B cell (primary cell): ENCODE measurements around the gene OR52E8. TPM values are rescaled to one million over a fixed set of nuclear protein-coding genes. Genes with fewer than 3 reads are reported as not detected.

Experiments
- ATAC-seq: fragments of 200-7000 bp; cut with Tn5 transposase; one replicate; pipeline ENCODE4 v1.10.0; 2021; ENCODE audit warnings: low read depth, mild to moderate bottlenecking, moderate number of reproducible peaks, moderate library complexity
- CTCF ChIA-PET: fragments of 350-600 bp; sonication (Branson Sonifier 250); formaldehyde crosslinking; loops from one replicate; lab custom pipeline; 2021; ENCODE audit warnings: antibody characterized with exemption, inconsistent platforms; lab: Charles Lee
- POLR2A ChIA-PET: fragments of 350-600 bp; sonication (Branson Sonifier 250); formaldehyde crosslinking; loops from one replicate; lab custom pipeline; 2021; ENCODE audit warnings: antibody characterized with exemption; lab: Charles Lee
- DNase-seq: peaks from one replicate; pipeline ENCODE4 v3.0.0; 2013
- H2AFZ ChIP-seq: 2 replicates; pipeline ENCODE4 v1.6.1; 2012; ENCODE audit warnings: mild to moderate bottlenecking, low read depth, low read length; ENCODE audit not compliant: insufficient read depth, poor library complexity, severe bottlenecking
- H3K27ac ChIP-seq, 2 donors: 1 replicate in 1 of 2; 2 replicates in 1 of 2; pipeline ENCODE4 v1.5.1; 2012 to 2013; ENCODE audit warnings: low read length in 2 of 2, mild to moderate bottlenecking in 2 of 2, moderate library complexity in 1 of 2
- H3K27me3 ChIP-seq, 4 experiments: fragments of 200-600 bp in 1 of 4; sonication (generic) in 1 of 4; replicated peaks in 1 of 4; 1 replicate in 2 of 4; 2 replicates in 2 of 4; pipeline versions ENCODE4 v1.6.1 to v1.7.0; 2013 to 2016; ENCODE audit warnings: low read length in 3 of 4, mild to moderate bottlenecking in 2 of 4, mixed read lengths in 1 of 4, moderate library complexity in 1 of 4; ENCODE audit not compliant: insufficient read depth in 4 of 4, control insufficient read depth in 3 of 4; ENCODE audit errors: control extremely low read depth in 1 of 4
- H3K36me3 ChIP-seq, 2 experiments: replicated peaks in 1 of 2; 1 replicate in 1 of 2; 2 replicates in 1 of 2; pipeline versions ENCODE4 v1.6.1 to v1.7.1; 2013; ENCODE audit warnings: low read length in 1 of 2; ENCODE audit not compliant: insufficient read depth in 2 of 2, control insufficient read depth in 1 of 2; ENCODE audit errors: control extremely low read depth in 1 of 2, extremely low read depth in 1 of 2
- H3K4me1 ChIP-seq, 2 donors: fragments of 200-600 bp in 1 of 2; sonication (generic) in 1 of 2; 1 replicate in 1 of 2; 2 replicates in 1 of 2; pipeline versions ENCODE4 v1.5.1 to v1.6.1; 2013 to 2017; ENCODE audit warnings: low read length in 2 of 2; ENCODE audit not compliant: control insufficient read depth in 2 of 2, insufficient read depth in 2 of 2
- H3K4me2 ChIP-seq: replicated peaks from 2 replicates; pipeline ENCODE3; 2012; ENCODE audit warnings: mild to moderate bottlenecking, low read depth, low read length; ENCODE audit not compliant: poor library complexity, severe bottlenecking
- H3K4me3 ChIP-seq, 5 experiments: fragments of 200-600 bp in 1 of 5; sonication (generic) in 1 of 5; 1 replicate in 3 of 5; 2 replicates in 2 of 5; pipeline versions ENCODE4 v1.5.1 to v1.7.0; 2011 to 2016; ENCODE audit warnings: low read length in 4 of 5, mild to moderate bottlenecking in 4 of 5, low read depth in 2 of 5, control low read depth in 1 of 5, moderate library complexity in 1 of 5; ENCODE audit not compliant: insufficient read depth in 1 of 5; ENCODE audit errors: control extremely low read depth in 1 of 5, extremely low read depth in 1 of 5
- H3K79me2 ChIP-seq: fragments of 200-600 bp; sonication (generic); one replicate; pipeline ENCODE4 v1.6.0; 2016; ENCODE audit warnings: low read length; ENCODE audit not compliant: control insufficient read depth, insufficient read depth
- H3K9ac ChIP-seq: fragments of 200-600 bp; sonication (generic); 2 replicates; pipeline ENCODE4 v1.6.1; 2017; ENCODE audit warnings: mild to moderate bottlenecking, low read length, moderate library complexity
- H3K9me3 ChIP-seq, 3 donors: one replicate each; pipeline versions ENCODE4 v1.6.1 to v1.7.1; 2013; ENCODE audit warnings: low read length in 2 of 3; ENCODE audit not compliant: control insufficient read depth in 2 of 3, insufficient read depth in 1 of 3; ENCODE audit errors: control extremely low read depth in 1 of 3
- H4K20me1 ChIP-seq: 2 replicates; pipeline ENCODE4 v1.6.0; 2012; ENCODE audit warnings: mild to moderate bottlenecking, low read length; ENCODE audit not compliant: insufficient read depth, control insufficient read depth, poor library complexity, severe bottlenecking
- H3K27ac Mint-ChIP-seq: one replicate; pipeline ENCODE4 v1.8.0; 2021; ENCODE audit warnings: mixed read lengths
- H3K27me3 Mint-ChIP-seq: one replicate; pipeline ENCODE4 v1.8.0; 2021; ENCODE audit warnings: mixed read lengths
- H3K4me1 Mint-ChIP-seq: one replicate; pipeline ENCODE4 v1.8.0; 2021; ENCODE audit warnings: mixed read lengths
- H3K4me3 Mint-ChIP-seq: one replicate; pipeline ENCODE4 v1.8.0; 2021; ENCODE audit warnings: mixed read lengths
- H3K9me3 Mint-ChIP-seq: one replicate; pipeline ENCODE4 v1.8.0; 2022; ENCODE audit warnings: mixed read lengths; ENCODE audit not compliant: insufficient read depth
- CTCF ChIP-seq: fragments of 200-600 bp; IDR thresholded peaks from one replicate; pipeline ENCODE4 v1.8.0; 2022; ENCODE audit warnings: antibody characterized with exemption, mild to moderate bottlenecking
- EZH2 ChIP-seq: IDR thresholded peaks from 2 replicates; pipeline ENCODE4 v1.6.1; 2012; ENCODE audit warnings: borderline replicate concordance, low read depth, mild to moderate bottlenecking, moderate library complexity, low read length; ENCODE audit not compliant: insufficient read depth, poor library complexity, severe bottlenecking
- WGBS: methylation state at CpG from one replicate; pipeline ENCODE4 v1.1.5; 2013; ENCODE audit warnings: missing lambda C conversion rate; ENCODE audit not compliant: insufficient coverage; 5-methylcytosine and 5-hydroxymethylcytosine counted together
- intact Hi-C: fragments of 100-400 bp; cut with micrococcal nuclease; formaldehyde crosslinking; loops from one replicate; pipeline ENCODE4 v1.10.0; 2022
- polyA minus RNA-seq: library from RNA; depleted of rRNA, polyadenylated mRNA; stranded (reverse); fragments of >200 nt; gene quantifications from 2 replicates; pipeline ENCODE4 v1.2.3, GENCODE V29; 2012
- polyA plus RNA-seq: library from polyadenylated mRNA; depleted of rRNA; stranded (reverse); fragments of >200 nt; gene quantifications from 2 replicates; pipeline ENCODE4 v1.2.3, GENCODE V29; 2012
- total RNA-seq, 2 donors: library from RNA; stranded (reverse); fragments of 120-200 nt in 1 of 2; gene quantifications; 1 replicate in 1 of 2; 2 replicates in 1 of 2; pipeline versions ENCODE4 v1.2.3 to v1.2.4, GENCODE V29; 2013 to 2022

The OR52E8 gene
- total RNA-seq (not detected in 2 replicates), polyA plus RNA-seq (not detected in 2 replicates), polyA minus RNA-seq (not detected in 2 replicates)
- total RNA-seq (2013): not detected

- peaks cover 7% of the 10 kb centered on the region for H3K27me3 Mint-ChIP-seq
Observed at GRCh38 chr11:5857590-5857989, at the start of gene OR52E8. Gene OR52E8 (minus strand): TSS chr11:5857690. CDS start chr11:5857690, 0 bp downstream.

GRCh38 chr11:5899534-5899933 is 42.0 kb upstream of the OR52E8 start:
- Histone ChIP-seq H3K27me3 (peaks cover 0 to 5% (median 0%) of the 10 kb centered on the region in 4 experiments), H3K79me2 (no peaks in the 10 kb centered on the region), H3K4me3 (no peak overlapping the region), H2AFZ (no peak overlapping the region), H3K4me2 (no peak overlapping the region), H3K9me3 (peaks cover 0 to 2% (median 0%) of the 10 kb centered on the region in 3 donors), H4K20me1 (no peaks in the 10 kb centered on the region), H3K36me3 (no peaks in the 10 kb centered on the region), H3K27ac (no peak overlapping the region), H3K9ac (no peak overlapping the region), H3K4me1 (no peaks in the 10 kb centered on the region)
- no peak overlapping the region for H3K27ac Mint-ChIP-seq
- H3K4me1 Mint-ChIP-seq: no peaks in the 10 kb centered on the region
- WGBS: 85% methylated on average over 2 of the region's 2 CpGs
- no peak for TF ChIP-seq EZH2
- TF ChIP-seq CTCF: no peak
- CTCF ChIA-PET: no interaction called here
- POLR2A ChIA-PET: no interaction called here
- H3K27me3 Mint-ChIP-seq: no peaks in the 10 kb centered on the region
- DNase-seq (no peak), ATAC-seq (no peak)
- no peaks in the 10 kb centered on the region for H3K9me3 Mint-ChIP-seq
- no peak overlapping the region for H3K4me3 Mint-ChIP-seq
- intact Hi-C loops: loop anchor here (10.0 kb wide), 1 partner anchor 295 kb away; no protein-coding TSS in a partner anchor

More at GRCh38 chr11:5857590-5857989, at the start of gene OR52E8:
- no peak within 1 kb of the TSS for H2AFZ ChIP-seq
- no peaks in the 10 kb centered on the region for H4K20me1 ChIP-seq
- no peaks in the 10 kb centered on the region for H3K27me3 ChIP-seq
- H3K4me1 Mint-ChIP-seq: no peaks in the 10 kb centered on the region
- H3K4me2 ChIP-seq: no peak within 1 kb of the TSS
- no peaks in the 10 kb centered on the region for H3K36me3 ChIP-seq
- H3K27ac Mint-ChIP-seq: no peak within 1 kb of the TSS
- intact Hi-C loops: no loop called here
- ATAC-seq (no peak), DNase-seq (no peak)
- ChIA-PET POLR2A (no interaction called here), CTCF (no interaction called here)
- H3K27ac ChIP-seq: no peak within 1 kb of the TSS
- TF ChIP-seq CTCF (no peak), EZH2 (no peak)
- no peak within 1 kb of the TSS for H3K4me3 ChIP-seq
- no peaks in the 10 kb centered on the region for H3K9me3 Mint-ChIP-seq
- no peaks in the 10 kb centered on the region for H3K9me3 ChIP-seq
- no peak within 1 kb of the TSS for H3K4me3 Mint-ChIP-seq
- WGBS: no CpG with 5 or more reads among the region's 3 CpGs
- no peaks in the 10 kb centered on the region for H3K79me2 ChIP-seq
- no peaks in the 10 kb centered on the region for H3K4me1 ChIP-seq
- H3K9ac ChIP-seq: no peak within 1 kb of the TSS
